Activated naive CD8-positive, alpha-beta T cell treated with anti-CD3 and anti-CD28 coated beads, Interleukin-2, amount 10 ng/mL, durations not matched to agents 7 days and 5 days (primary cell): ENCODE measurements around the gene SUZ12. TPM values are rescaled to one million over a fixed set of nuclear protein-coding genes. Genes with fewer than 3 reads are reported as not detected.
"Not testable (repeated sequence)": the region's sequence is repeated elsewhere in the genome, so short reads cannot be mapped to it uniquely, and the experiment has no call there.

Experiments used
- ATAC-seq: fragments of 150-1000 bp; cut with Tn5 transposase; one replicate; pipeline ENCODE4 v1.10.0; 2021; ENCODE audit warnings: low read depth, moderate library complexity
- POLR2A ChIA-PET: fragments of 350-600 bp; sonication (Branson Sonifier 250); formaldehyde crosslinking; loops from one replicate; lab custom pipeline; 2021; ENCODE audit warnings: antibody characterized with exemption; lab: Charles Lee
- DNase-seq: peaks from one replicate; pipeline ENCODE4 v3.0.0; 2021
- H3K27ac Mint-ChIP-seq: one replicate; pipeline ENCODE4 v1.8.0; 2022; ENCODE audit warnings: mild to moderate bottlenecking, mixed read lengths
- H3K27me3 Mint-ChIP-seq: one replicate; pipeline ENCODE4 v1.8.0; 2022; ENCODE audit warnings: mild to moderate bottlenecking, moderate library complexity, mixed read lengths
- H3K36me3 Mint-ChIP-seq: one replicate; pipeline ENCODE4 v1.8.0; 2021; ENCODE audit warnings: mild to moderate bottlenecking, mixed read lengths
- H3K4me1 Mint-ChIP-seq: one replicate; pipeline ENCODE4 v1.8.0; 2021; ENCODE audit warnings: mixed read lengths
- H3K4me3 Mint-ChIP-seq: one replicate; pipeline ENCODE4 v1.8.0; 2022; ENCODE audit warnings: mild to moderate bottlenecking, moderate library complexity, mixed read lengths
- H3K9me3 Mint-ChIP-seq: one replicate; pipeline ENCODE4 v1.8.0; 2021; ENCODE audit warnings: mixed read lengths
- total RNA-seq, 2 experiments: library from RNA; stranded (reverse); gene quantifications; one replicate each; pipeline ENCODE4 v1.2.3, GENCODE V29; 2021

The SUZ12 gene
- total RNA-seq, 2 experiments from 2014 or later: 56.5 to 58.1 TPM

DNA sequence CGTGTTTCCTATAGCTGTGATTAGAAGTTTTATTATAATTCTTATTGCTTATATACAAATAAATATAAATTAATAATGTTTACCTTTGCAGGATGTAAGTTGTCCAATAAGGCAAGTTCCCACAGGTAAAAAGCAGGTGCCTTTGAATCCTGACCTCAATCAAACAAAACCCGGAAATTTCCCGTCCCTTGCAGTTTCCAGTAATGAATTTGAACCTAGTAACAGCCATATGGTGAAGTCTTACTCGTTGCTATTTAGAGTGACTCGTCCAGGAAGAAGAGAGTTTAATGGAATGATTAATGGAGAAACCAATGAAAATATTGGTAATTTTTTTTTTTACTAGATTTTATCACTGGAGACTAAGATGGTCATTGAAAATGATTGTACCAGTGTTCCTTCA is 38.6 kb downstream of the SUZ12 start:
- H3K9me3 Mint-ChIP-seq, POLR2A ChIA-PET, H3K27me3 Mint-ChIP-seq, DNase-seq, H3K27ac Mint-ChIP-seq, H3K4me3 Mint-ChIP-seq, H3K4me1 Mint-ChIP-seq, ATAC-seq: not testable (repeated sequence)
- peaks cover 11% of the 10 kb centered on the region for H3K36me3 Mint-ChIP-seq

DNA sequence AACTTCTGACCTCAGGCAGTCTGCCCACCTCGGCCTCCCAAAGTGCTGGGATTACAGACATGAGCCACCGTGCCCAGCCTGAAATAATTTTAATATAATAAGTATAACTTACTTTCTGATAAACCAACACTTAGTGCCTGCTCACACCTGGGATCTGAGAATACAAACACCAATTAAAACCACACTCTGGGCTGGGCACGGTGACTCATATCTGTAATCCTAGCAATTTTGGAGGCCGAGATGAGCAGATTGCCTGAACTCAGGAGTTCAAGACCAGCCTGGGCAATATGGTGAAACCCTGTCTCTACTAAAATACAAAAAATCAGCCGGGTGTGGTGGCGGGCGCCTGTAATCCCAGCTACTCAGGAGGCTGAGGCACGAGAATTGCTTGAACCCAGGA is 55.0 kb downstream of the SUZ12 start:
- H3K4me3 Mint-ChIP-seq, H3K9me3 Mint-ChIP-seq, H3K4me1 Mint-ChIP-seq, DNase-seq, H3K27ac Mint-ChIP-seq, ATAC-seq, H3K27me3 Mint-ChIP-seq, POLR2A ChIA-PET: not testable (repeated sequence)
- peaks cover 25% of the 10 kb centered on the region for H3K36me3 Mint-ChIP-seq

DNA sequence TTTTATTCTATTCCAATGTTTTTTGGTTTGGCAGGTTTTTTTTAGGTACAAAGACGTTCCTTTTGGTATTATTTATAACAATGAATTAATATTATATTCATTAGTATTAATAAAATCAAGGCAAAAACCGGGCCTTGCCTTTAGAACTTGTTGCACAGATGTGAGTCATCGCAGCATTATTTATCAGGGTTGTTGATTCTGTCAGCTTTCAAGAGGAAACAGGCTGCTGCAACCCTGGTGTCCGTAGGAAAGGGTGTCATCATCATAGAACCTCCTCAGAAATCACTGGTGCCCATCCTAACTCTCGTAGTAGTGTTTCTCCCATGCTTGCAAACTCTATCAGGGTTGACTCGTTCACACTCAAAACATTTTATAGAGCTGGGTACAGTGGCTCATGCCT is 60.2 kb downstream of the SUZ12 start:
- Mint-ChIP-seq H3K27ac (no peak overlapping the region), H3K36me3 (peaks cover 17% of the 10 kb centered on the region), H3K4me3 (no peak overlapping the region), H3K4me1 (no peaks in the 10 kb centered on the region), H3K9me3 (no peaks in the 10 kb centered on the region), H3K27me3 (no peaks in the 10 kb centered on the region)
- DNase-seq (no peak), ATAC-seq (no peak)
- POLR2A ChIA-PET: no interaction called here

DNA sequence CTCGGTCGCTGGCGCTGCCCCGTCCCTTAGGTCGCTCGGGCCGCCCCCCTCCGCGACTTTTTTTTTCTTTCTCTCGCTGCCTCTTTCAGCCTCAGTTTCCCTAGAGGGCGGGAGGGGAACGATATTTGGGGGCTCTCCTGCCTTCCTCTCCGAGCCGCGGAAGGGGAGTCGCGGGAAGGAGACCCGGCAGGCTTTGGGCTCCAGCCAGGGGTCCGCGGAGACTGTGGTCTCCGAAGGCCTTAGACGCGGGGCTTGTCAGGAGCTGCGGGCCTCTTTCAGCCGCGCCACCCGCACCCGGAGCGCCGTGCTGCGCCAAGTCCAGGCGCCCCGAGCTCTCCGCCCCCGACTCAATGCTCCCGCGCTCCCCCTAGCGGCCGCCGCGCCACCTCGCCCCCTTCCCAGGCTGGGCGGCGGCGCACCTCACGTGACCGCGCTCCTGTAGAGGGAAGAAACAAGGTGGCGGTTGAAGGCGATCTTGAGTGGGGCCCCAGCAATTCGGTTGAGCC is 70.2 kb downstream of the SUZ12 start, which contains the start of gene LRRC37B:
LRRC37B (plus strand) TSS at position 427 of the 506 bp plus-strand sequence. CDS start 14,010 bp downstream, outside the sequence.
- ATAC-seq (peak; percentile 89), DNase-seq (peak; percentile 95)
- H3K27ac Mint-ChIP-seq: peak within 1 kb of the TSS; percentile 85
- peak within 1 kb of the TSS; percentile 84 for H3K4me3 Mint-ChIP-seq
- peaks cover 24% of the 10 kb centered on the region for H3K4me1 Mint-ChIP-seq
- peaks cover under 1% of the 10 kb centered on the region for H3K9me3 Mint-ChIP-seq
- H3K36me3 Mint-ChIP-seq: peaks cover 16% of the 10 kb centered on the region
- POLR2A ChIA-PET: interaction anchor here (0.6 to 3.9 kb wide), 9 partner anchors 12 to 1167 kb away, joined by 3 to 27 read pairs (median 5); partner anchors contain the start of gene RHOT1
- peaks cover 6% of the 10 kb centered on the region for H3K27me3 Mint-ChIP-seq

DNA sequence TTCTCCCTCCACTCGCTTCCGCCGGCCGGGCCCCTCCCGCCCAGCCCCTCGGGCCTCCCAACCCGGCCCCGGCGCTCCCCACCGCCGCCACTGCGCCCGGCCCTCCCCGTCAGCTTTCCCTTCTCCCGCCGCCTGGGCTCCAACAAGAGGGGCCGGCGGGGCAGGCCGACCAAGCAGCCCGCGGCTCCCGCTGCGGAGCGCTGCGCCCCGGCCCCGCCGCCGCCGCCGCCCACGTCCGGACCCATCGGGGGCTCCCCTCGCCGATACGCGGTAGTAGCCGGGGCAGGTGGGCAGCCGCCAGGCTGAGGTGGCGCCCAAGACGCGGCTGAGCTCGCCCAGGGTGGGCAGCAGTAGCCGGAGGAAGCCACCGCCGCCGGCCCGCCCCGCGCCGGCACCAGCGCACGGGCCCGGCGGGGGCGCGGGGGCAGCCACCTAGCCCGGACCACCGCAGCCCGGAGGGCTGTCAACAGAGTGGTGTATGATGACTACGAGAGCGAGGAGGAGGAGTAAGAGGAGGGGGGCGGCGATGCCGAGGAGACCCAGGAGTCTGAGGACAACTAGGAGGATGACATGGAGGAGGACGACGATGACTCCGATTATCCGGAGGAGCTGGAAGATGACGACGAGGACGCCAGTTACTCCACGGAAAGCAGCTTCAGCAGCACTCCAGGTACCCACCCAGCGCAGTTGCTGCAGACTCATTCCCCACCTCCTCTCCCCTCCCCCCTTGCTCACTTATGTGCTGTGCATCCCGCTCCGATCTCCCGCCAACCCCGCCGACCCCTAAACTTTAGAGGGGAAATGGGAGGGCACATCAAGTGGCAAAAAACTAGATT is 70.9 kb downstream of the SUZ12 start:
- Mint-ChIP-seq H3K4me1 (peaks cover 26% of the 10 kb centered on the region), H3K9me3 (peaks cover 2% of the 10 kb centered on the region), H3K36me3 (peaks cover 18% of the 10 kb centered on the region), H3K4me3 (peak overlapping the region; percentile 84), H3K27ac (peak overlapping the region; percentile 85), H3K27me3 (peaks cover 6% of the 10 kb centered on the region)
- peak; percentile 77 for DNase-seq
- peak; percentile 57 for ATAC-seq
- POLR2A ChIA-PET: interaction anchor here (0.6 to 3.9 kb wide), 9 partner anchors 12 to 1168 kb away, joined by 3 to 27 read pairs (median 5); partner anchors contain the start of gene RHOT1

DNA sequence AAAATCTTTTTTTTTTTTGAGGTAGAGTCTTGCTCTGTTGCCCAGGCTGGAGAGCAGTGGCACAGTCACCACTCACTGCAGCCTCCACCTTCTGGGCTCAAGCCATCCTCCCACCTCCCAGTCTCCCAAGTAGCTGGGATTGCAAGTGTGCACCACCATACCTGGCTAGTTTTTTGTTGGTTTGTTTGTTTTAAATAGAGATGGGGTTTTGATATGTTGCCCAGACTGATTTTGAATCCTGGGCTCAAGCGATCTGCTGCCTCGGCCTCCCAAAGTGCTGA is 72.4 kb downstream of the SUZ12 start:
- Mint-ChIP-seq H3K36me3 (peaks cover 23% of the 10 kb centered on the region), H3K9me3 (peaks cover 2% of the 10 kb centered on the region), H3K27ac (peak overlapping the region; percentile 85), H3K27me3 (peaks cover 6% of the 10 kb centered on the region), H3K4me1 (peaks cover 26% of the 10 kb centered on the region), H3K4me3 (peak overlapping the region; percentile 84)
- POLR2A ChIA-PET: interaction anchor here (0.8 to 3.9 kb wide), 3 partner anchors 95 to 130 kb away, joined by 3 to 27 read pairs (median 11); no protein-coding TSS in a partner anchor
- DNase-seq (no peak), ATAC-seq (no peak)

DNA sequence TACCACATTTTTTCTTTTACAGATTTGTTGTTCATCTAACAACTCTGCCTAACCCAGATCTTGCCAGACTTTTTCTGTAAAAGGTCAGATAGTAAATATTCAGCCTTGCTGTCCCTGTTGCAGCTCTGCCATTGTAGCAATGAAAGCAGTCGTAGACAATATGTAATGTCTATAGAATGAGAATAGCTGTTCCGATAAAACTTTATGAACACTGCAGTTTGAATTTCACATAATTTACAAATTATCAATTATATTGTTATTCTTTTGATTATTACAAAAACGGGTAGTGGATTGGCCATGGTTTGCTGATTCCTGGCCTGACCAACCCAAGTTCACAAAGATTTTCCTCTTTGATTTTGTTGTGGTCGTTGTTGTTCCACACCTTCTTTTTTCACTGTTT is 73.3 kb downstream of the SUZ12 start:
- DNase-seq: no peak
- peaks cover 2% of the 10 kb centered on the region for H3K9me3 Mint-ChIP-seq
- peak overlapping the region; percentile 72 for H3K27ac Mint-ChIP-seq
- ATAC-seq: no peak
- H3K4me3 Mint-ChIP-seq: peak overlapping the region; percentile 84
- peaks cover 24% of the 10 kb centered on the region for H3K36me3 Mint-ChIP-seq
- H3K4me1 Mint-ChIP-seq: peaks cover 27% of the 10 kb centered on the region
- POLR2A ChIA-PET: no interaction called here
- peaks cover 6% of the 10 kb centered on the region for H3K27me3 Mint-ChIP-seq

DNA sequence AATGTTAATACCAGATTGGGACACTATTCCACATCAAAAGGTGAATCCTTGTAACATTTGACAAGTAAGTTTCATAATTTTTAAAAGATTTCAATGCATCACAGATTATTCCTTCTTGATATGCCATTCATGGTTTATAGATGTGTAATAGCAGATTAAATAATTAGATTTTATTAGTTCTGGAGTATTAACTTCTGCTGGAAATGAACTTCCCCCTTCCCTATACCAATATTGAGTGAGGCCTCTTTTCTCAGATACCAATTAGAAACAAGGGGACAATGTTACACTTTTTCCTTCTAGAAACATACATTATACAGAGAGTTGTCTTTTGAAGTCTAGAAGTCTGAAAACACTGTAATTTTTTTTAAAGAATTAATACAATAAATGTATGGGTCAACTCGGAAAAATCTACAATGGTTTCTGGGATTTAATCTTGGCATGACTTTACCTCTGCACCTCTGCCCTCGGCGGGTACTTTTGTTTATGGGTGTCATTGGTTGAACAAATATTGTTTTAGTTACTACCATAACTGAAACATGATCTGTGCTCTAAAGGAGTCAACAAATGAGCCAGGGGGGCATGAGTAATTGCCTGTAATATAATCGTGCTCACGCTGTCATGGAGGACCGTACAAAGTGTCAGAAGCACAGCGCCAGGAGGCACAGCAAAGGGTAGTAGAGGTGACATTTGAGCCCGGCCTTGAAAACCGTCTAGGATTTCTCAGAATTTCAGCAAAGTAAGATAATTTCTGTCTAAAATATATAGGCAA is 78.6 kb downstream of the SUZ12 start:
- peak overlapping the region; percentile 56 for H3K4me3 Mint-ChIP-seq
- ATAC-seq (no peak), DNase-seq (no peak)
- peaks cover 40% of the 10 kb centered on the region for H3K4me1 Mint-ChIP-seq
- H3K27ac Mint-ChIP-seq: peak overlapping the region; percentile 54
- H3K27me3 Mint-ChIP-seq: no peaks in the 10 kb centered on the region
- POLR2A ChIA-PET: no interaction called here
- peaks cover 39% of the 10 kb centered on the region for H3K36me3 Mint-ChIP-seq
- peaks cover 2% of the 10 kb centered on the region for H3K9me3 Mint-ChIP-seq

DNA sequence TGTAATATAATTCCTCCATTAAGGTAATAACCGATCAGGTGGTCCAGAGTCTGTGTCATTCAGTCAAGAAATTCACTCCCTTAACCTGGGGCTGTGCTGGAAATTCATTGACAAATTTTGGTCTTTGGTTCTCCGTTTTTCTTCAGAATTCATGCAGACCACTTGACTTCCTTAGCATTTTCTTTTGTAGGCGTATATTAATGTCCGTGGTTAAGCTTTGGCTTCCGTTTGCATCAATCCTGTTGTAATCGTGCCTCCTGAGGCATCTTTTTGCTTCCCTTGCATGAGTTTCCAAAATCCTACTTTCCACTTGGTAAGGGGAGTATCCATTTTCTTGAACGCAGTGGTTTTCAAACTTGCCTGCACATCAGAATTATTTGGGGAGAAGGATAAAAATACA is 79.4 kb downstream of the SUZ12 start:
- Mint-ChIP-seq H3K27ac (peak overlapping the region; percentile 85), H3K36me3 (peaks cover 37% of the 10 kb centered on the region), H3K9me3 (peaks cover 2% of the 10 kb centered on the region), H3K27me3 (no peaks in the 10 kb centered on the region), H3K4me1 (peaks cover 37% of the 10 kb centered on the region), H3K4me3 (peak overlapping the region; percentile 74)
- no peak for DNase-seq
- no peak for ATAC-seq
- POLR2A ChIA-PET: no interaction called here

DNA sequence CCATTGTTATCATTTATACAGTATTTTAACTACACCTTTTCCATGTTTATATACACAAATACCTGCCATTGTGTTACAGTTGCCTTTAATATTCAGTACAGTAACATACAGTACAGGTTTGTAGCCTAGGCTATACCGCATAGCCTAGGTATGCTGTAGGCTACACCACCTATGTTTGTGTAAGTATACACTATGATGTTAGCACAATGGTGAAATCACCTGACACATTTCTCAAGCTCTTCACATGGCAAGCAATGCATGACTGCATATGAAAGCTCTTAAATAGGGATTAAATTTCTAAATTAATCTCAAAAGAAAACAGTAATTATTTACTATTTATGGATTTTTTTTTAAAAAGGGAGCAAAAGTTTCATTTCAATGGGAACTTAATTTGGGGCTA is 82.4 kb downstream of the SUZ12 start:
- no peak overlapping the region for H3K27ac Mint-ChIP-seq
- no peaks in the 10 kb centered on the region for H3K27me3 Mint-ChIP-seq
- H3K4me3 Mint-ChIP-seq: no peak overlapping the region
- POLR2A ChIA-PET: interaction anchor here (1.0 kb wide), 1 partner anchor 12 kb away, joined by 5 read pairs; the partner anchor contains the start of gene LRRC37B
- peaks cover 28% of the 10 kb centered on the region for H3K36me3 Mint-ChIP-seq
- DNase-seq: no peak
- peaks cover 26% of the 10 kb centered on the region for H3K4me1 Mint-ChIP-seq
- no peak for ATAC-seq
- no peaks in the 10 kb centered on the region for H3K9me3 Mint-ChIP-seq

DNA sequence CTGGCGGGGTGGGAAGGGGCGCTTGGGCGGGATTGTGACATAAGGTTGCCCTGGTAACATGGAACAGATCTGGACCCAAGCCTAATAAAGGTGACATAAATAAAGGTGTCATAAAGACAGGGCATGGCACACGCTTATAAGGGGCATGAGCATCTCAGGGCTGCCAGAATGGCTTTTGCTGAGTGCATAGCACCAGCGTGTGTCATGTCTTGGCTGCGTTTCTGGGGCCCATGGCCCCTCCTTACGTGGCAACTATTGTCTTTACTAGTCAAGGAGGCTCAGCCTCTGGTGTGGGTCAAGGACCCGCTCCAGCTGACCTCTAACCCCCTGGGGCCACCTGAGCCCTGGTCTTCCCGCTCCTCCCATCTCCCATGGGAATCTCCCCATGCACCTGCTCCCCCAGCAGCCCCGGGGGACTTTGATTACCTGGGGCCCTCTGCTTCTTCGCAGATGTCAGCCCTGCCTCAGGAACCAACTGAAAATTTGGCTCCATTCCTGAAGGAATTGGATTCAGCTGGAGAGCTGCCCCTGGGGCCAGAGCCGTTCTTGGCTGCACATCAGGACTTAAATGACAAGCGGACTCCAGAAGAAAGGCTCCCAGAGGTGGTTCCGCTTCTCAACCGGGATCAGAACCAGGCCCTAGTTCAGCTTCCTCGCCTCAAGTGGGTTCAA is 84.3 kb downstream of the SUZ12 start:
- peaks cover 21% of the 10 kb centered on the region for H3K4me1 Mint-ChIP-seq
- POLR2A ChIA-PET: no interaction called here
- no peak overlapping the region for H3K4me3 Mint-ChIP-seq
- H3K36me3 Mint-ChIP-seq: peaks cover 28% of the 10 kb centered on the region
- no peak overlapping the region for H3K27ac Mint-ChIP-seq
- H3K9me3 Mint-ChIP-seq: no peaks in the 10 kb centered on the region
- H3K27me3 Mint-ChIP-seq: no peaks in the 10 kb centered on the region
- ATAC-seq (no peak), DNase-seq (no peak)

DNA sequence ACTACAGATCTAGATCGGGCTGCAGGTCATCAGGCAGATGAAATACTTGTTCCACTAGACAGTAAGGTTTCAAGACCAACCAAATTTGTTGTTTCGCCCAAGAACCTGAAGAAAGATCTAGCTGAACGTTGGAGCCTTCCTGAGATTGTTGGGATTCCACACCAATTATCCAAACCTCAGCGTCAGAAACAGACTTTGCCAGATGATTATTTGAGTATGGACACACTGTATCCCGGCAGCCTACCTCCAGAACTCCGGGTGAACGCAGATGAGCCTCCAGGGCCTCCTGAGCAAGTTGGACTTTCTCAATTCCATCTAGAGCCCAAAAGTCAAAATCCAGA is 84.8 kb downstream of the SUZ12 start:
- no peak for ATAC-seq
- POLR2A ChIA-PET: no interaction called here
- peaks cover 16% of the 10 kb centered on the region for H3K4me1 Mint-ChIP-seq
- no peaks in the 10 kb centered on the region for H3K27me3 Mint-ChIP-seq
- no peak for DNase-seq
- peaks cover 28% of the 10 kb centered on the region for H3K36me3 Mint-ChIP-seq
- H3K4me3 Mint-ChIP-seq: no peak overlapping the region
- H3K27ac Mint-ChIP-seq: no peak overlapping the region
- no peaks in the 10 kb centered on the region for H3K9me3 Mint-ChIP-seq

DNA sequence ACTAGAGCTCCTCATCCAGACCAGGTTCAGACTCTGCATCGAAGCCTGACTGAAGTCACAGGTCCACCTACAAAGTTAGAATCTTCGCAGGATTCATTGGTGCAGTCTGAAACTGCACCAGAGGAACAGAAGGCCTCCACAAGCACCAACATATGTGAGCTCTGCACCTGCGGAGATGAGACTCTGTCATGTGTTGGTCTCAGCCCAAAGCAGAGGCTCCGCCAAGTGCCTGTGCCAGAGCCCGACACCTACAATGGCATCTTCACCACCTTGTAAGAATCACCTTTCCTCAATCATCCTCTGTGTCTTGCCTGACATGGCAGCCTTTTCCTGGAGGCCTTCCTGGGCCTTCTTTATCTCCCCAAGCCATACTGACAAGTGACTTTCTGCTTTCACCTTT is 85.7 kb downstream of the SUZ12 start:
- peaks cover 26% of the 10 kb centered on the region for H3K36me3 Mint-ChIP-seq
- H3K4me1 Mint-ChIP-seq, H3K27me3 Mint-ChIP-seq, ATAC-seq, H3K4me3 Mint-ChIP-seq, H3K27ac Mint-ChIP-seq, H3K9me3 Mint-ChIP-seq, DNase-seq, POLR2A ChIA-PET: not testable (repeated sequence)
